A549 (cell line): ENCODE measurements around the gene RXFP1. TPM values are rescaled to one million over a fixed set of nuclear protein-coding genes. Genes with fewer than 3 reads are reported as not detected.
A peak's percentile ranks its signal among the peaks of the same experiment; 100 is the strongest.

Experiments used
- ATAC-seq, 2 experiments: fragments of 200-7000 bp in 1 of 2; fragments of >200 bp in 1 of 2; cut with Nextera tagmentation in 1 of 2; cut with Tn5 transposase in 1 of 2; 3 replicates each; pipeline versions ENCODE4 v1.8.0 to v1.9.1; 2018 to 2020; ENCODE audit warnings: mild to moderate bottlenecking in 1 of 2, moderate library complexity in 1 of 2
- CTCF ChIA-PET: fragments of 300-600 bp; sonication (Branson Sonifier 250); formaldehyde crosslinking; extraction: SDS; loops from one replicate; lab custom pipeline; 2021; ENCODE audit warnings: antibody characterized with exemption, inconsistent platforms; lab: Yijun Ruan, JAX
- POLR2A ChIA-PET: fragments of 350-600 bp; formaldehyde crosslinking; extraction: SDS; loops from one replicate; lab custom pipeline; 2021; ENCODE audit warnings: antibody characterized with exemption, inconsistent platforms; lab: Yijun Ruan, JAX
- DNase-seq, 2 experiments: peaks; one replicate each; pipeline versions ENCODE4 v3.0.0 to v3.0.0-alpha.2; 2011 to 2016; ENCODE audit warnings: low read depth in 1 of 2, low spot score in 1 of 2
- FAIRE-seq: peaks from 2 replicates; lab custom pipeline; 2011; peaks lifted over from hg19 to GRCh38; lab: Jason Lieb, UNC
- H3K27ac ChIP-seq, 2 experiments: fragments of >200 bp; sonication (Bioruptor Twin); formaldehyde crosslinking; 3 replicates each; pipeline ENCODE4 v1.5.1; 2016 to 2017
- H3K4me1 ChIP-seq: fragments of >200 bp; sonication (Bioruptor Twin); formaldehyde crosslinking; 3 replicates; pipeline ENCODE4 v1.6.1; 2016
- H3K4me2 ChIP-seq: fragments of >200 bp; sonication (Bioruptor Twin); formaldehyde crosslinking; 3 replicates; pipeline ENCODE4 v1.6.1; 2016
- H3K4me3 ChIP-seq: fragments of >200 bp; sonication (Bioruptor Twin); formaldehyde crosslinking; 3 replicates; pipeline ENCODE4 v1.5.1; 2016
- H3K9me3 ChIP-seq: fragments of >200 bp; sonication (Bioruptor Twin); formaldehyde crosslinking; 3 replicates; pipeline ENCODE4 v1.6.1; 2016
- CBX8 ChIP-seq: fragments of 200-600 bp; sonication (generic); IDR thresholded peaks from 2 replicates; pipeline ENCODE4 v1.6.1; 2016
- CTCF ChIP-seq: fragments of >200 bp; sonication (Bioruptor Twin); formaldehyde crosslinking; IDR thresholded peaks from 3 replicates; pipeline ENCODE4 v1.5.1; 2016
- E2F6 ChIP-seq: IDR thresholded peaks from 2 replicates; pipeline ENCODE4 v1.6.1; 2012; ENCODE audit warnings: low read depth, borderline replicate concordance
- ESRRA ChIP-seq: fragments of 150-350 bp; IDR thresholded peaks from 2 replicates; pipeline ENCODE4 v1.6.1; 2014; ENCODE audit warnings: mild to moderate bottlenecking, low read length, borderline replicate concordance
- FOSL2 ChIP-seq, 2 experiments: fragments of 450-650 bp in 1 of 2; fragments of >200 bp in 1 of 2; sonication (Bioruptor Twin) in 1 of 2; formaldehyde crosslinking; IDR thresholded peaks; 2 replicates each; pipeline versions ENCODE4 v1.5.0 to v1.6.1; 2016 to 2020; ENCODE audit warnings: mild to moderate bottlenecking in 1 of 2, moderate library complexity in 1 of 2
- HES2 ChIP-seq: fragments of >200 bp; sonication (Bioruptor Twin); formaldehyde crosslinking; IDR thresholded peaks from 2 replicates; pipeline ENCODE4 v1.6.1; 2016
- HMGXB4 ChIP-seq: fragments of 250-450 bp; sonication (Bioruptor Pico); IDR thresholded peaks from 2 replicates; pipeline ENCODE4 v1.5.0; 2021; ENCODE audit warnings: mild to moderate bottlenecking, moderate library complexity, borderline replicate concordance
- KDM1A ChIP-seq: fragments of 200-600 bp; sonication (generic); IDR thresholded peaks from 2 replicates; pipeline ENCODE4 v1.6.1; 2016; ENCODE audit warnings: low read depth, mild to moderate bottlenecking
- MAFK ChIP-seq: fragments of 450-650 bp; IDR thresholded peaks from 2 replicates; pipeline ENCODE4 v1.6.1; 2014; ENCODE audit not compliant: partially characterized antibody
- MAX ChIP-seq: IDR thresholded peaks from 2 replicates; pipeline ENCODE4 v1.6.1; 2012
- MAZ ChIP-seq: fragments of 150-350 bp; IDR thresholded peaks from 2 replicates; pipeline ENCODE4 v1.6.1; 2014; ENCODE audit warnings: antibody characterized with exemption, low read depth, low read length, borderline replicate concordance
- NFE2L2 ChIP-seq: fragments of 150-350 bp; conservative IDR thresholded peaks from 2 replicates; pipeline ENCODE4 v1.6.1; 2014; ENCODE audit warnings: low read length
- NPAS2 ChIP-seq: fragments of 250-450 bp; sonication (Bioruptor Pico); IDR thresholded peaks from 2 replicates; pipeline ENCODE4 v1.8.0; 2022; ENCODE audit warnings: mild to moderate bottlenecking, moderate library complexity, borderline replicate concordance
- PHF8 ChIP-seq: fragments of 200-600 bp; sonication (generic); IDR thresholded peaks from 2 replicates; pipeline ENCODE4 v1.6.1; 2016; ENCODE audit warnings: low read depth, mild to moderate bottlenecking, antibody characterized with exemption, moderate library complexity, borderline replicate concordance
- RAD21 ChIP-seq, 2 experiments: fragments of >200 bp in 1 of 2; sonication (Bioruptor Twin) in 1 of 2; formaldehyde crosslinking in 1 of 2; IDR thresholded peaks in 1 of 2; conservative IDR thresholded peaks in 1 of 2; 2 replicates in 1 of 2; 3 replicates in 1 of 2; pipeline ENCODE4 v1.6.1; 2012 to 2018; ENCODE audit warnings: inconsistent platforms in 1 of 2
- TFCP2L1 ChIP-seq: fragments of 250-450 bp; sonication (Bioruptor Pico); IDR thresholded peaks from 2 replicates; pipeline ENCODE4 v1.5.0; 2021; ENCODE audit warnings: mild to moderate bottlenecking
- TP53 ChIP-seq: fragments of 250-450 bp; sonication (Bioruptor Pico); IDR thresholded peaks from 2 replicates; pipeline ENCODE4 v1.5.0; 2021; ENCODE audit warnings: mild to moderate bottlenecking, moderate library complexity
- ZNF302 ChIP-seq: fragments of 250-450 bp; sonication (Bioruptor Pico); IDR thresholded peaks from 2 replicates; pipeline ENCODE4 v1.9.0; 2021; ENCODE audit warnings: inconsistent platforms, mild to moderate bottlenecking, moderate library complexity
- WGBS: methylation state at CpG from one replicate; pipeline ENCODE4 v1.1.6; 2017; ENCODE audit errors: missing lambda C conversion rate; 5-methylcytosine and 5-hydroxymethylcytosine counted together
- polyA plus RNA-seq, 4 experiments: library from polyadenylated mRNA; depleted of rRNA in 3 of 4; stranded (reverse); fragments of >200 nt; fragmentation: RNase III in 1 of 4; extraction: RNeasy Plus Mini Kit Qiagen cat#74134 plus additional on column Dnase treatment in 1 of 4; gene quantifications; 2 replicates in 3 of 4; 3 replicates in 1 of 4; pipeline ENCODE4 v1.2.3, GENCODE V29; 2011 to 2017
- TF ChIP-seq, protein P1 (sequence below): fragments of 150-350 bp; IDR thresholded peaks from 2 replicates; pipeline ENCODE4 v1.6.1; 2014; ENCODE audit warnings: low read depth, mild to moderate bottlenecking, low read length

Gene RXFP1
- polyA plus RNA-seq, 2 of the 4 experiments (the other 2 are of a cell fraction) = not detected

GRCh38 chr4:158644760-158645159 lies 123.1 kb downstream of the RXFP1 start:
- no peak for DNase-seq

DNA sequence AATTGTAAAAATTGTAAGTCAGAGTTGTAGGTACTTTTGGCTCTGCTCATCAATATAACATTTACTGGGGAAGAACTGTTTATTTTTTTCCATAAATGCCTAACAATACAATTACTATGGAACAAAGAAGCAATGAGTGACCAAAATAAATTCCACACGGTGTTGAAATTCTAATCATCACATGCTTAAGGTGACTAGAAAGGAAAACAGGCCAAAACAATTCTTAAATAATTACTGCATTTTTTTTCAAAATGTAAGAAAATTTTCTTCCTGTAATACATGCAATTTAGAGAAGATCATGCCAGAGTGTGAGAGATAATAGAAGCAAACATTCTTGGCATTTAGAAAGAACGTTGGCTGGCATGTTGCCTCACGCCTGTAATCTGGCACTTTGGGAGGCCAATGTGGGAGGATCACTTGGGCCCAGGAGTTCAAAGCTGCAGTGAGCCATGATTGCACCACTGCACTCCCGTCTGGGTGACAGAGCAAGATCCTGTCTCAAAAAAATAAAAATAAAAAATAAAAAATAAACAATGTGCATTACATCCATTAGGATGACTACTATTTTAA lies 127.5 kb downstream of the RXFP1 start:
- no peak for FAIRE-seq
- no peak for ATAC-seq
- no peak overlapping the region for H3K27ac ChIP-seq
- H3K4me2 ChIP-seq = no peak overlapping the region
- POLR2A ChIA-PET = no interaction called here
- DNase-seq = no peak
- CTCF ChIA-PET = no interaction called here
- H3K4me3 ChIP-seq = no peak overlapping the region
- TF ChIP-seq ESRRA (no peak), ZNF302 (no peak)
- WGBS = 55% methylated on average over 4 of the region's 4 CpGs
- no peaks in the 10 kb centered on the region for H3K4me1 ChIP-seq
- no peaks in the 10 kb centered on the region for H3K9me3 ChIP-seq

More at GRCh38 chr4:158644760-158645159, 123.1 kb downstream of the RXFP1 start:
- H3K4me1 ChIP-seq = no peaks in the 10 kb centered on the region
- no peak overlapping the region for H3K4me2 ChIP-seq
- WGBS = 68% methylated on average over 3 of the region's 3 CpGs
- H3K4me3 ChIP-seq = no peak overlapping the region
- ChIA-PET POLR2A (no interaction called here), CTCF (no interaction called here)
- FAIRE-seq (no peak), ATAC-seq (no peak)
- no peak overlapping the region for H3K27ac ChIP-seq
- H3K9me3 ChIP-seq = no peaks in the 10 kb centered on the region
- no peak for TF ChIP-seq PHF8
- TF ChIP-seq CBX8 = no peak
- no peak for TF ChIP-seq FOSL2 (IDR thresholded peaks at IDR 0.05)
- no peak for TF ChIP-seq FOSL2 (CRISPR knock-in tag; IDR thresholded peaks at IDR 0.05)
- no peak for TF ChIP-seq E2F6
- TF ChIP-seq NFE2L2 = no peak
- TF ChIP-seq KDM1A = no peak
- TF ChIP-seq MAFK = no peak
- TF ChIP-seq MAX = no peak
- TF ChIP-seq, all 56 proteins: peak for 0

DNA sequence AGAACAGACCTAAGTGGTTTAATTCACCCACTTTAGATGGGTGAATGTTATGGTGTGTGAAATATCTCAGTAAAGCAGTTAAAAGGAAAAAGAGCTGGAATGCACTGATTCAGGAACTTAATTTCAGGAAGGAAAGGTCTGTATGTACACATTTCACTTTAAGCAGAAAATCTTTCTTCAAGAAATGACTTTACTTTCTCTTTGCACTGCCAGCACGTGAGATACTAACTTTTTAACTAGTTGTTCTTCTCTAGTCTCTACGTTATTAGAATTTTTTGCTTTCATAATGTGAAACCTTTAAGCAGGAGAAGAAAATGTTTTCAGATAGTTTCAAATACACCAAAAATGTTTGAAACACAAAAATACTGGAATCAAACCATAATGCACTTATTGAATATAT lies 131.2 kb downstream of the RXFP1 start:
- POLR2A ChIA-PET = no interaction called here
- no peak overlapping the region for H3K4me3 ChIP-seq

More for the DNA sequence above, 131.2 kb downstream of the RXFP1 start:
- no peaks in the 10 kb centered on the region for H3K4me1 ChIP-seq
- no peak for TF ChIP-seq RAD21 (conservative IDR thresholded peaks at IDR 0.05 in 1 of 2, IDR thresholded peaks at IDR 0.05 in 1 of 2)
- TF ChIP-seq, protein P1, sequence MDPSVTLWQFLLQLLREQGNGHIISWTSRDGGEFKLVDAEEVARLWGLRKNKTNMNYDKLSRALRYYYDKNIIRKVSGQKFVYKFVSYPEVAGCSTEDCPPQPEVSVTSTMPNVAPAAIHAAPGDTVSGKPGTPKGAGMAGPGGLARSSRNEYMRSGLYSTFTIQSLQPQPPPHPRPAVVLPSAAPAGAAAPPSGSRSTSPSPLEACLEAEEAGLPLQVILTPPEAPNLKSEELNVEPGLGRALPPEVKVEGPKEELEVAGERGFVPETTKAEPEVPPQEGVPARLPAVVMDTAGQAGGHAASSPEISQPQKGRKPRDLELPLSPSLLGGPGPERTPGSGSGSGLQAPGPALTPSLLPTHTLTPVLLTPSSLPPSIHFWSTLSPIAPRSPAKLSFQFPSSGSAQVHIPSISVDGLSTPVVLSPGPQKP = no peak
- no peak for TF ChIP-seq HES2
- TF ChIP-seq CTCF = no peak
- no peak for TF ChIP-seq ZNF302
- TF ChIP-seq TFCP2L1 (CRISPR knock-in tag) = no peak
- TF ChIP-seq NPAS2 (CRISPR knock-in tag) = no peak
- no peak for TF ChIP-seq MAZ
- TF ChIP-seq HMGXB4 (CRISPR knock-in tag) = no peak
- TF ChIP-seq E2F6 = no peak
- TF ChIP-seq TP53 (CRISPR knock-in tag) = no peak
- no peak for TF ChIP-seq FOSL2 (IDR thresholded peaks at IDR 0.05)
- TF ChIP-seq FOSL2 (CRISPR knock-in tag; IDR thresholded peaks at IDR 0.05) = no peak
- CTCF ChIA-PET = no interaction called here
- no peak overlapping the region for H3K27ac ChIP-seq
- H3K9me3 ChIP-seq = no peaks in the 10 kb centered on the region
- 25% methylated on average over 2 of the region's 2 CpGs for WGBS
- H3K4me2 ChIP-seq = peak overlapping the region; percentile 67
- ATAC-seq (no peak), FAIRE-seq (no peak), DNase-seq (no peak)
